Measurements from ENCODE around the gene VPS39.

VPS39 gene

GRCh38 chr15:42119446-42119760 lies 88.7 kb downstream of the VPS39 start:
- H3K4me1 Mint-ChIP-seq = no peaks in the 10 kb centered on the region
- H3K9me3 Mint-ChIP-seq = no peaks in the 10 kb centered on the region
- H3K27me3 Mint-ChIP-seq = no peaks in the 10 kb centered on the region
- ATAC-seq (replicated peaks; ENCODE audit: extremely low read depth, poor library complexity, severe bottlenecking) (no peak), DNase-seq (ENCODE audit: low spot score in 2 of 2) (no peak)
- no peak overlapping the region for H3K4me3 Mint-ChIP-seq
- no peak overlapping the region for H3K27ac Mint-ChIP-seq (ENCODE audit: low read depth)
- no peaks in the 10 kb centered on the region for H3K36me3 Mint-ChIP-seq (ENCODE audit: insufficient read depth)

GRCh38 chr15:42118650-42119445 lies 89.3 kb downstream of the VPS39 start:
- Mint-ChIP-seq H3K4me1 (no peaks in the 10 kb centered on the region), H3K36me3 (ENCODE audit: insufficient read depth) (no peaks in the 10 kb centered on the region), H3K27me3 (no peaks in the 10 kb centered on the region), H3K9me3 (no peaks in the 10 kb centered on the region), H3K4me3 (no peak overlapping the region), H3K27ac (ENCODE audit: low read depth) (no peak overlapping the region)
- DNase-seq (ENCODE audit: low spot score in 2 of 2) = no peak
- ATAC-seq (replicated peaks; ENCODE audit: extremely low read depth, poor library complexity, severe bottlenecking) = no peak

- H3K36me3 Mint-ChIP-seq (ENCODE audit: insufficient read depth) = peaks cover 2% of the 10 kb centered on the region
- DNase-seq (ENCODE audit: low spot score in 2 of 2) (no peak), ATAC-seq (replicated peaks; ENCODE audit: extremely low read depth, poor library complexity, severe bottlenecking) (no peak)
- no peak overlapping the region for H3K27ac Mint-ChIP-seq (ENCODE audit: low read depth)
- no peak overlapping the region for H3K4me3 Mint-ChIP-seq
- H3K9me3 Mint-ChIP-seq = no peaks in the 10 kb centered on the region
- peaks cover 7% of the 10 kb centered on the region for H3K4me1 Mint-ChIP-seq
- peaks cover 45% of the 10 kb centered on the region for H3K27me3 Mint-ChIP-seq
These were observed 96.2 kb downstream of the VPS39 start for GRCh38 chr15:42111924-42112323.

GRCh38 chr15:42110367-42110766 lies 97.7 kb downstream of the VPS39 start:
- H3K27ac Mint-ChIP-seq (ENCODE audit: low read depth) = no peak overlapping the region
- no peak for ATAC-seq (replicated peaks; ENCODE audit: extremely low read depth, poor library complexity, severe bottlenecking)

GRCh38 chr15:42108806-42109205 lies 99.3 kb downstream of the VPS39 start:
- no peak overlapping the region for H3K27ac Mint-ChIP-seq (ENCODE audit: low read depth)
- H3K4me1 Mint-ChIP-seq = peaks cover 7% of the 10 kb centered on the region
- no peak for ATAC-seq (replicated peaks; ENCODE audit: extremely low read depth, poor library complexity, severe bottlenecking)
- no peak overlapping the region for H3K4me3 Mint-ChIP-seq
- peaks cover 66% of the 10 kb centered on the region for H3K27me3 Mint-ChIP-seq
- DNase-seq (ENCODE audit: low spot score in 2 of 2) = no peak
- H3K36me3 Mint-ChIP-seq (ENCODE audit: insufficient read depth) = peaks cover 4% of the 10 kb centered on the region
- H3K9me3 Mint-ChIP-seq = no peaks in the 10 kb centered on the region

More at GRCh38 chr15:42110367-42110766, 97.7 kb downstream of the VPS39 start:
- Mint-ChIP-seq H3K9me3 (no peaks in the 10 kb centered on the region), H3K4me1 (peaks cover 7% of the 10 kb centered on the region), H3K4me3 (no peak overlapping the region), H3K36me3 (ENCODE audit: insufficient read depth) (peaks cover 2% of the 10 kb centered on the region), H3K27me3 (peaks cover 60% of the 10 kb centered on the region)
- DNase-seq (ENCODE audit: low spot score in 2 of 2) = no peak
